ENCODE measurements around the gene SRCAP. TPM values are rescaled to one million over a fixed set of nuclear protein-coding genes. Genes with fewer than 3 reads are reported as not detected.

SRCAP gene
- total RNA-seq, 1 experiment from 2014 or later, result 13.2 TPM

GRCh38 chr16:30768583-30769181 is 69.7 kb downstream of the SRCAP start:
- no peaks in the 10 kb centered on the region for H3K27me3 ChIP-seq (ENCODE audit: low read length)
- H3K9me2 ChIP-seq (replicated peaks; ENCODE audit: insufficient read depth, low read length), result no peaks in the 10 kb centered on the region
- H3K9me3 ChIP-seq (ENCODE audit: low read length), result no peaks in the 10 kb centered on the region
- DNase-seq, result no peak
- no peaks in the 10 kb centered on the region for H4K20me1 ChIP-seq (ENCODE audit: insufficient read depth, low read depth, low read length)
- H3K27ac ChIP-seq (ENCODE audit: low read length), result no peak overlapping the region
- peaks cover 2% of the 10 kb centered on the region; the same call in 1 of the 2 replicates for H3K4me1 ChIP-seq (ENCODE audit: low read length)
- peaks cover 10% of the 10 kb centered on the region for H3K79me2 ChIP-seq (ENCODE audit: low read length)
- no peak overlapping the region for H3K4me3 ChIP-seq (ENCODE audit: low read length)
- H3K4me2 ChIP-seq (ENCODE audit: low read depth, low read length, poor library complexity, severe bottlenecking), result no peak overlapping the region
- no peak overlapping the region for H3K9ac ChIP-seq (ENCODE audit: low read length)
- H3K36me3 ChIP-seq (ENCODE audit: insufficient read depth, low read length), result peaks cover 28% of the 10 kb centered on the region; the same call in 1 of the 2 replicates
- H2AFZ ChIP-seq (ENCODE audit: low read length), result no peak overlapping the region

DNA sequence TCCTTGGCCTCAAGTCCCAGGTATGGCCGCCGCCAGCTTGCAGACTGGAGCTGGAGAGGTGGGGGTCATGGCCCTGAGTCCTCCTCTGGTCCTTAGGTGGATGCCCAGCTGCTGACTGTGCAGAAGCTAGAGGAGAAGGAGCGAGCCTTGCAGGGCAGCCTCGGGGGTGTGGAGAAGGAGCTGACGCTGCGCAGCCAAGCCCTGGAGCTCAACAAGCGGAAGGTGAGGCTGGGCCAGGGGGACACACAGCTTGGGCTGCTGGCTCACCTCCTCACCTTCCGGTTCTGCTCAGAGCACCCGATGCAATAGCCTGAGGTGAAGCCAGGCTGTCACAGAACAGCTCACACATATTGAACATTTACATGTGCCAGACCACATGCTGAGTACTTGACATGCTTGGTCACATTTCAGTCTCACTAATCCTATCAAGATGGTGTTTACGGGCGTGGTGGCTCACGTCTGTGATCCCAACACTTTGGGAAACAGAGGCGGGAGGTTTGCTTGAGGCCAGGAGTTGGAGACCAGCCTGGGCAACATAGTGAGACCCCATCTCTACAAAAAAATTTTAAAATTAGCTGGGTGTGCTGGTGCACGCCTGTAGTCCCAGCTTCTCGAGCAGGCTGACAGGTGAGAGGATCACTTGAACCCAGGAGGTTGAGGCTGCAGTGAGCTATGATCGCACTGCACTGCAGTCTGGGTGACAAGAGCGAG is 70.6 kb downstream of the SRCAP start:
- H3K9me3 ChIP-seq (ENCODE audit: low read length), result no peaks in the 10 kb centered on the region

GRCh38 chr16:30771726-30772125 is 72.8 kb downstream of the SRCAP start:
- no peak for DNase-seq
- no peaks in the 10 kb centered on the region for H3K79me2 ChIP-seq (ENCODE audit: low read length)
- H4K20me1 ChIP-seq (ENCODE audit: insufficient read depth, low read depth, low read length), result no peaks in the 10 kb centered on the region
- 0 out of 2 replicates have a peak, but pooled peaks cover 15% of the 10 kb centered on the region for H3K36me3 ChIP-seq (ENCODE audit: insufficient read depth, low read length)
- no peaks in the 10 kb centered on the region for H3K9me3 ChIP-seq (ENCODE audit: low read length)
- no peaks in the 10 kb centered on the region for H3K9me2 ChIP-seq (replicated peaks; ENCODE audit: insufficient read depth, low read length)
- H3K9ac ChIP-seq (ENCODE audit: low read length), result no peak overlapping the region
- H3K4me1 ChIP-seq (ENCODE audit: low read length), result no peaks in the 10 kb centered on the region
- no peaks in the 10 kb centered on the region for H3K27me3 ChIP-seq (ENCODE audit: low read length)
- H3K4me2 ChIP-seq (ENCODE audit: low read depth, low read length, poor library complexity, severe bottlenecking), result no peak overlapping the region
- H3K27ac ChIP-seq (ENCODE audit: low read length), result no peak overlapping the region
- no peak overlapping the region for H3K4me3 ChIP-seq (ENCODE audit: low read length)
- H2AFZ ChIP-seq (ENCODE audit: low read length), result no peak overlapping the region

More for the DNA sequence above, 70.6 kb downstream of the SRCAP start:
- Histone ChIP-seq H3K4me1 (ENCODE audit: low read length) (no peaks in the 10 kb centered on the region), H3K27me3 (ENCODE audit: low read length) (no peaks in the 10 kb centered on the region), H3K79me2 (ENCODE audit: low read length) (peaks cover 1% of the 10 kb centered on the region; the same call in 1 of the 2 replicates), H3K36me3 (ENCODE audit: insufficient read depth, low read length) (peaks cover 25% of the 10 kb centered on the region; the same call in 1 of the 2 replicates), H3K9ac (ENCODE audit: low read length) (no peak overlapping the region), H4K20me1 (ENCODE audit: insufficient read depth, low read depth, low read length) (no peaks in the 10 kb centered on the region), H3K4me3 (ENCODE audit: low read length) (no peak overlapping the region), H3K9me2 (replicated peaks; ENCODE audit: insufficient read depth, low read length) (no peaks in the 10 kb centered on the region), H2AFZ (ENCODE audit: low read length) (no peak overlapping the region), H3K4me2 (ENCODE audit: low read depth, low read length, poor library complexity, severe bottlenecking) (no peak overlapping the region), H3K27ac (ENCODE audit: low read length) (no peak overlapping the region)
- DNase-seq, result no peak

GRCh38 chr16:30773826-30774225 is 74.9 kb downstream of the SRCAP start:
- H3K27me3 ChIP-seq (ENCODE audit: low read length), result no peaks in the 10 kb centered on the region
- DNase-seq, result no peak
- no peaks in the 10 kb centered on the region for H4K20me1 ChIP-seq (ENCODE audit: insufficient read depth, low read depth, low read length)
- no peaks in the 10 kb centered on the region for H3K4me1 ChIP-seq (ENCODE audit: low read length)
- no peaks in the 10 kb centered on the region for H3K9me2 ChIP-seq (replicated peaks; ENCODE audit: insufficient read depth, low read length)
- no peak overlapping the region for H3K4me2 ChIP-seq (ENCODE audit: low read depth, low read length, poor library complexity, severe bottlenecking)
- H2AFZ ChIP-seq (ENCODE audit: low read length), result no peak overlapping the region
- no peak overlapping the region for H3K27ac ChIP-seq (ENCODE audit: low read length)
- H3K36me3 ChIP-seq (ENCODE audit: insufficient read depth, low read length), result 0 out of 2 replicates have a peak, but pooled peaks cover 9% of the 10 kb centered on the region
- H3K9ac ChIP-seq (ENCODE audit: low read length), result no peak overlapping the region
- H3K4me3 ChIP-seq (ENCODE audit: low read length), result no peak overlapping the region
- no peaks in the 10 kb centered on the region for H3K9me3 ChIP-seq (ENCODE audit: low read length)
- no peaks in the 10 kb centered on the region for H3K79me2 ChIP-seq (ENCODE audit: low read length)

GRCh38 chr16:30774367-30775130 is 75.6 kb downstream of the SRCAP start:
- no peak overlapping the region for H3K4me2 ChIP-seq (ENCODE audit: low read depth, low read length, poor library complexity, severe bottlenecking)
- no peaks in the 10 kb centered on the region for H3K27me3 ChIP-seq (ENCODE audit: low read length)
- H4K20me1 ChIP-seq (ENCODE audit: insufficient read depth, low read depth, low read length), result no peaks in the 10 kb centered on the region
- no peak for DNase-seq
- no peaks in the 10 kb centered on the region for H3K4me1 ChIP-seq (ENCODE audit: low read length)
- H3K9me3 ChIP-seq (ENCODE audit: low read length), result no peaks in the 10 kb centered on the region
- H2AFZ ChIP-seq (ENCODE audit: low read length), result no peak overlapping the region
- no peak overlapping the region for H3K4me3 ChIP-seq (ENCODE audit: low read length)
- H3K9ac ChIP-seq (ENCODE audit: low read length), result no peak overlapping the region
- H3K27ac ChIP-seq (ENCODE audit: low read length), result no peak overlapping the region
- H3K9me2 ChIP-seq (replicated peaks; ENCODE audit: insufficient read depth, low read length), result no peaks in the 10 kb centered on the region
- H3K36me3 ChIP-seq (ENCODE audit: insufficient read depth, low read length), result 0 out of 2 replicates have a peak, but pooled peaks cover 9% of the 10 kb centered on the region
- H3K79me2 ChIP-seq (ENCODE audit: low read length), result no peaks in the 10 kb centered on the region

- no peaks in the 10 kb centered on the region for H3K9me3 ChIP-seq (ENCODE audit: low read length)
- no peak overlapping the region for H3K4me2 ChIP-seq (ENCODE audit: low read depth, low read length, poor library complexity, severe bottlenecking)
- no peaks in the 10 kb centered on the region for H3K79me2 ChIP-seq (ENCODE audit: low read length)
- no peaks in the 10 kb centered on the region for H3K4me1 ChIP-seq (ENCODE audit: low read length)
- H3K27me3 ChIP-seq (ENCODE audit: low read length), result no peaks in the 10 kb centered on the region
- H3K9ac ChIP-seq (ENCODE audit: low read length), result no peak overlapping the region
- 0 out of 2 replicates have a peak, but pooled peaks cover 9% of the 10 kb centered on the region for H3K36me3 ChIP-seq (ENCODE audit: insufficient read depth, low read length)
- H2AFZ ChIP-seq (ENCODE audit: low read length), result no peak overlapping the region
- DNase-seq, result no peak
- H4K20me1 ChIP-seq (ENCODE audit: insufficient read depth, low read depth, low read length), result no peaks in the 10 kb centered on the region
- H3K27ac ChIP-seq (ENCODE audit: low read length), result no peak overlapping the region
- H3K9me2 ChIP-seq (replicated peaks; ENCODE audit: insufficient read depth, low read length), result no peaks in the 10 kb centered on the region
- H3K4me3 ChIP-seq (ENCODE audit: low read length), result no peak overlapping the region
These were observed 76.1 kb downstream of the SRCAP start for GRCh38 chr16:30775131-30775391.

GRCh38 chr16:30775392-30776188 is 76.6 kb downstream of the SRCAP start:
- Histone ChIP-seq H2AFZ (ENCODE audit: low read length) (no peak overlapping the region), H3K36me3 (ENCODE audit: insufficient read depth, low read length) (0 out of 2 replicates have a peak, but pooled peaks cover 9% of the 10 kb centered on the region), H4K20me1 (ENCODE audit: insufficient read depth, low read depth, low read length) (no peaks in the 10 kb centered on the region), H3K4me1 (ENCODE audit: low read length) (no peaks in the 10 kb centered on the region), H3K27ac (ENCODE audit: low read length) (no peak overlapping the region), H3K27me3 (ENCODE audit: low read length) (no peaks in the 10 kb centered on the region), H3K4me3 (ENCODE audit: low read length) (no peak overlapping the region), H3K4me2 (ENCODE audit: low read depth, low read length, poor library complexity, severe bottlenecking) (no peak overlapping the region), H3K79me2 (ENCODE audit: low read length) (no peaks in the 10 kb centered on the region), H3K9me3 (ENCODE audit: low read length) (no peaks in the 10 kb centered on the region), H3K9ac (ENCODE audit: low read length) (no peak overlapping the region), H3K9me2 (replicated peaks; ENCODE audit: insufficient read depth, low read length) (no peaks in the 10 kb centered on the region)
- DNase-seq, result no peak
